HG03378 (cell line): ENCODE measurements around the gene USP36.

Experiments
- ATAC-seq: cut with Tn5 transposase; IDR thresholded peaks from one replicate; pipeline ENCODE4 v1.9.1; 2021; ENCODE audit warnings: mild to moderate bottlenecking, moderate library complexity; ENCODE audit not compliant: unreplicated experiment

USP36 gene

GRCh38 chr17:78818152-78818846, 22.3 kb downstream of the USP36 start:
- ATAC-seq = no peak

DNA sequence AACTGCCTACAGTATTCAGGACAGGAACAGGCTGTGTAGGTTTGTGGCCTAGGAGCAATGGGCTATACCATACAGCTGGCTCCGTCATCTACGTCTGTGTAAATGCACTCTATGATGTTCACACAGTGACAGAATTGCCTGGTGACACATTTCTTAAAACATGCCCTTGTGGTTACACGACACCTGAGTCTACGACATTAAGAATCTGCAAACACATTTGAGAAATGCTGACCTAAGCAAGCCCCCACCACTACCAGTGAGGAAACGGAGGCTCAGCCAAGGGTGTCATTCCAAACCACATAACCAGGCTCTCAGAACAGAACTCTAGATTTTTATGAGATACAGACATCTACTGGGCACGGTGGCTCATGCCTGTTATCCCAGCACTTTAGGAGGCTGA, 23.5 kb downstream of the USP36 start:
- ATAC-seq = no peak

DNA sequence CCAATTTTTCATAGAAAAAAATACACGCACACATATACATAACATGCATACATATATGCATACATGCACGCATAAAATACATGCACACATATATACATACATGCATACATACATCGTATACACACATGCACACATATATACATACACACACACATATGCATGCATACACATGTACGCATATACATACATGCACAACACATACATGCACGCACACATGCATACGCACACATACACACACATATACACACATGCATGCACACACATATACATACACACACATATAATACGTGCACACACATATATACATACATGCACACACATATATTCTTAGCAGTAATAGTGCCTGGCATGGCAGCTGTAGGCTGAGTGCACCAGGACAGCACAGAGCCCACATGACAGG, 24.9 kb downstream of the USP36 start:
- no peak for ATAC-seq

DNA sequence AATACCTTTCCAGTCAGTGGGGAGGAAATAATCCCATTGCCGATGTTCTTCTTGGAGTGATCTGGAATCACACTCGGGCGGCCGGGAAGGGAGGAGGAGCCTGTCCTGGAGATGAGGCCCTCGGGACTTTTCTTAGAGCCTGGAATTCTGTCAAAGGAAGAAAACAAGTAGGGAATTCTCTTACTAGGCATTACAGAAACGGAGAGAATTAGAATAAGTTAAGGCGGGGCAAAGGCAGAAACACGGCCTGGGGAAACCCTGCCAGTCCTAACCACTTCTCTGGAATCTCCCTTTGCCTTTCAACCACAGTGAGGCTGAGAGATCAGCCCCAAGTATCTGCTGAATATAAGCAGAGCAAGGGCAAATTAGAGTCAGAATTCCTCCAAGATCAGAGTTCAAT, 27.8 kb downstream of the USP36 start:
- no peak for ATAC-seq

- no peak for ATAC-seq
These were observed 32.5 kb downstream of the USP36 start for GRCh38 chr17:78808163-78808562.

DNA sequence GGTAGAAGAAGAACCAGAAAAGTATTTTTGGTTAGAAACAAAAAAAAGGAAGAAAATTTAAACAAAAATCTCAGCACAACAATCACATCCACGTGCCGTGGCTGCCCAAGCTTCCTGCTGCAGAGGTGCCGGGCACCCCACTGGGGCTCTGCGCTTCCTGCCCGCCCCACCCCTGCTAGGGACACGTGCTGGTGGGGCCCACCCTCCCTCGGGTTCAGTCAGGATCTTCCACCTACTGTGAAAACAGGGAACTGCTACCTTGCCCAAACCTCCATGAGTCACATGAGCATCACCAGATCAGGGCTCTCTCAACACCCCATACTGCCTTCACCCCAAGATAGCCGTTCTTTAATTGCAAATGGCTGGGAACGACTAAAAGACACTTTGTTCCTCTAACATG, 34.2 kb downstream of the USP36 start:
- ATAC-seq = no peak

DNA sequence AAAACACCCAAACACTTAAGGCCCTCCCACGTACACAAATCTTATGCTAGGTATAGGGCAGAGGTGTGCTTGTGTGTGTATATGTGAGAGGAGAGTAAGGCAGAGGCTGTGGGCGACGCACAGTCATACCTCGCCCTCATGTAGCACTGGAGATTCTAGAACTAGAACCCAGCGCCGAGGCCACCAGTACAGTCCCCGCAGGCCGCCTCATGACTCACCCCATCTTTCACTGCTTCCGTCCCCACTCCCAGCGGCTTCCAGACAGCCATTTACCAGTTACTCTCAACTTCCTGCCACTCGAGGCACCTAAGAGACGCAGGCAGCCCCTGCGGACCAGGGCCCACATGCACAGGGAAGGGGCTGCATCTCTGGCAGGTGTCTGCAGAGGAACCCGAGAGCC, 35.3 kb downstream of the USP36 start:
- no peak for ATAC-seq

DNA sequence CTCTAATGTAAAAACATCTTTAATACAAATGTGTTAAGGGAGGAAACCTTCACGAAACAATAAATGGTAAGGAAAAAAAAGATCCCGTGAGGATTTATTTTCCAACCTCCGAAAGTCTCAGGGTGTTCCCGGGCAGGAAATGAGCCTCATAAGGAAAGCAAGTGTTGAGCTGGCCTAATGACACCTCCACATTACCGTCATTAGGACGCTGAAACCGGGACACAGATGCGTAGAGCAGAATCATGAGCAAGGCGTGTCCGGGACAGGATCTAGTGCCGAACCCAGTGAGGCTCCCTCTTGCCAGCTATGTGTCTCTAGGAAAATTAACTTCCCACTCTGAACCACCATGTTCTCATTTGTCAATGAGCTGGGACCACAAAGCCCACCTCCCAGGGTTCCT, 35.8 kb downstream of the USP36 start:
- ATAC-seq = no peak

- no peak for ATAC-seq
These were observed 37.3 kb downstream of the USP36 start for GRCh38 chr17:78803186-78803845.

- no peak for ATAC-seq
These were observed 38.2 kb downstream of the USP36 start for GRCh38 chr17:78802459-78802858.

- no peak for ATAC-seq
These were observed 38.6 kb downstream of the USP36 start for GRCh38 chr17:78802008-78802407.

GRCh38 chr17:78800132-78800931, 40.3 kb downstream of the USP36 start:
- no peak for ATAC-seq

DNA sequence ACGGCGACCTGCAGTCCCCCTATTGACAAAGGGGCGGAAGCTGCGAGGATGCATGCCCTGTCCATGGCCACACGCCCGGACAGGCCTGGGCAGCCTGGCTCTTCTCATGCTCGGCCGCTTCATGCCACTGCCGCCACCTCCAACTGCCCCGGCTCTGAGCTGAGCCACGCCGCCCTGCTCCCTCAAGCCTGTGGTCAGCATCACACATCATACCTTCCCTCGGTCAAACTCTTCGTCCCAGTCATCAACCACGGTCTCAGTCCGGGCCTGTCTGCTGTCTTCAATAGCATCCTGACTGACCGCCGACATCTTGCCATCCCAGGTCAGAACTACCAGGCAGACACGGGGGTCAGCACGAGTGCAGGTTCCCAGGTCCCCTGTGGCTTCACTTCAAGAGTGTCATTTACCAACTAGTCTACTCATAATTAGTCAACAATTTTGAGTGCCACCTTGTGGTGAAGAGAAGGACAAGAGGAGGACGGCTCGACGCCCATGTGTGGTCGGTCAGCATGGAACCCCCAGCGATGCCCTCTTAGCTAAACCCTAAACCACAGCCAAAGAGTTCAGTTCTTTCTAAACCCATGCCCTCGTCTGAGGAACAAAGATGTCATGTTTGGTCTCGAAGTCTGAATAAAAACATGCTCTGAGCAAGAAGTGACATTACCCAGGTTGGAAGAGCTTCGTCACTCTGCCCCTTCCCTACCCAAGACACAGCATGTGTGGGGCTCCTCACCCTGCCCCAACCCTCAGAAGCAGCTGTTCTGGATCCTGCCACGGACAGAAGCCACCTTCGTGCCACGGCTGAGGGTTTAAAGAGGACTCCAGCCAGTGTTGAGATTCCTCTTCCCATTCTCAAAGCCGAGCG, 41.7 kb downstream of the USP36 start:
- ATAC-seq = no peak

- no peak for ATAC-seq
These were observed 42.7 kb downstream of the USP36 start for GRCh38 chr17:78797691-78798585.

- no peak for ATAC-seq
These were observed 43.4 kb downstream of the USP36 start for GRCh38 chr17:78797213-78797612.

DNA sequence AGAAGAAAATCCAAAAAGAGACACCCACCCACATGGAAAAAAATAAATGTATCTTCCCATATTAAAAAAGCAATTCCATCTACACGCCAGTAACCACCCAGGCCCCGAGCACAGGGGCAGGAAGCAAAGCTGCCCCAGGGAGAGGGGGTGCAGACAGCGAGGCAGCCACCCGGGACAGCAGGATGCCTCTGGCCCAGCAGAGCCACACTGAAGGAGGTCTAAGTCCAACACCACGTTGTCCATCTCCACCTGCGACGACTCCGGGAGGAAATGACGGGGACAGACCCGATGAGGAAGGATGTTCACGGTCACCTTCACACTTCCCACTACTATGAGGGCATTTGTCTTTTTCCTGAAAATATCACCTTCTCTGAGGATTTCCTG, 44.1 kb downstream of the USP36 start:
- ATAC-seq = no peak

GRCh38 chr17:78795861-78796516, 44.6 kb downstream of the USP36 start:
- no peak for ATAC-seq

DNA sequence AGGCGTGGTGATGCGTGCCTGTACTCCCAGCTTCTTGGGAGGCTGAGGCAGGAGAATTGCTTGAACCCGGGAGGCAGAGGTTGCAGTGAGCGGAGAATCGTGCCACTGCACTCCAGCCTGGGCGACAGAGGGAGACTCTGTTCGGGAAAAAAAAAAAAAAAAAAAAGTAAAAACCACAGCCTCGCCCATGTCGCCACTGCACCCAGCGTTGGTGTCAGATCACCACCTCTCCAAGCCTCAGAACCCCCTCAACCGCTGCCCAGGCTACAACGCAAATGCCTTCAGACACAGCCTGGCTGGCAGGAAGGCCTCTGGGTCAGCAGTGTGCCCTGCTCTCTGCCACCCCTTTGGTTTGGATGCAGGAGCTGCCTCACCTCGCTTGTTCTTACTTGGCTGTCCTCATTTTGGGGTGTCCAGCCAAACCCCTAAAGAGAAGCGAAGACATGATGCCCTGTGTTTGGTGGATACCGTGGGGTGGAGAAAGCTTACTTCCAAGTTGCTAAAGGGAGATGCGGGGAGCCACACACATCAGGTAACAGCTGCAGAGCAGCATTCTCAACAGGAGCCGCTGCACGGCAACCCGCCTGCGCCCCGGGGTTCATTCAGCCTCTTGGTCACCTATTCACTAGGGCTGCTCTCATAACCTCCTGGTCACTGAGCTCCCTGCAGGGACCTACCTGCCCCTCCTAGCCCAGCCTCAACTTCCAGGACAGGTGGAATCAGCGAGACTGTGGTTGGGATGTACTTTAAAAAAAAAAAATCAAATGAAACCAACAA, 45.6 kb downstream of the USP36 start:
- ATAC-seq = no peak

GRCh38 chr17:78794399-78794798, 46.2 kb downstream of the USP36 start:
- no peak for ATAC-seq
